Measurements from ENCODE around the gene COPZ2. TPM values are rescaled to one million over a fixed set of nuclear protein-coding genes. Genes with fewer than 3 reads are reported as not detected.

COPZ2 gene
- total RNA-seq, 6 experiments from 2014 or later = 209 to 260 (median 211) TPM

GRCh38 chr17:47999582-47999981 lies 38.0 kb downstream of the COPZ2 start:
- Mint-ChIP-seq H3K36me3 (ENCODE audit: low read depth) (no peaks in the 10 kb centered on the region), H3K4me3 (no peak overlapping the region), H3K27me3 (ENCODE audit: insufficient read depth) (peaks cover under 1% of the 10 kb centered on the region; the same call in 1 of the 2 replicates), H3K4me1 (ENCODE audit: low read depth) (peaks cover 42% of the 10 kb centered on the region), H3K9me3 (no peaks in the 10 kb centered on the region), H3K27ac (peak overlapping the region; percentile 83)
- peak; percentile 43 for DNase-seq
- TF ChIP-seq CTCF (IDR thresholded peaks at IDR 0.05) = no peak; the same call in 1 of the 2 replicates

- DNase-seq = no peak
- Mint-ChIP-seq H3K4me3 (no peak overlapping the region), H3K27me3 (ENCODE audit: insufficient read depth) (peaks cover 3% of the 10 kb centered on the region; the same call in 1 of the 2 replicates), H3K27ac (no peak overlapping the region), H3K9me3 (no peaks in the 10 kb centered on the region), H3K4me1 (ENCODE audit: low read depth) (peaks cover 29% of the 10 kb centered on the region), H3K36me3 (ENCODE audit: low read depth) (no peaks in the 10 kb centered on the region)
- TF ChIP-seq CTCF (IDR thresholded peaks at IDR 0.05) = no peak
Observed at GRCh38 chr17:47998044-47998443, 39.6 kb downstream of the COPZ2 start.

GRCh38 chr17:47997586-47997985 lies 40.0 kb downstream of the COPZ2 start:
- peaks cover 24% of the 10 kb centered on the region for H3K4me1 Mint-ChIP-seq (ENCODE audit: low read depth)
- no peaks in the 10 kb centered on the region for H3K9me3 Mint-ChIP-seq
- H3K27ac Mint-ChIP-seq = no peak overlapping the region
- no peak for TF ChIP-seq CTCF (IDR thresholded peaks at IDR 0.05)
- no peak for DNase-seq
- H3K36me3 Mint-ChIP-seq (ENCODE audit: low read depth) = no peaks in the 10 kb centered on the region
- peaks cover 3% of the 10 kb centered on the region; the same call in 1 of the 2 replicates for H3K27me3 Mint-ChIP-seq (ENCODE audit: insufficient read depth)
- H3K4me3 Mint-ChIP-seq = no peak overlapping the region

GRCh38 chr17:47996201-47996600 lies 41.4 kb downstream of the COPZ2 start:
- peaks cover 13% of the 10 kb centered on the region for H3K4me1 Mint-ChIP-seq (ENCODE audit: low read depth)
- no peak for DNase-seq
- H3K27ac Mint-ChIP-seq = no peak overlapping the region
- no peak overlapping the region for H3K4me3 Mint-ChIP-seq
- no peaks in the 10 kb centered on the region for H3K36me3 Mint-ChIP-seq (ENCODE audit: low read depth)
- H3K9me3 Mint-ChIP-seq = no peaks in the 10 kb centered on the region
- no peak for TF ChIP-seq CTCF (IDR thresholded peaks at IDR 0.05)
- H3K27me3 Mint-ChIP-seq (ENCODE audit: insufficient read depth) = peaks cover 3% of the 10 kb centered on the region; the same call in 1 of the 2 replicates

GRCh38 chr17:47995241-47995935 lies 42.2 kb downstream of the COPZ2 start:
- no peak for DNase-seq
- no peaks in the 10 kb centered on the region for H3K9me3 Mint-ChIP-seq

More at GRCh38 chr17:47995241-47995935, 42.2 kb downstream of the COPZ2 start:
- no peak for TF ChIP-seq CTCF (IDR thresholded peaks at IDR 0.05)
- Mint-ChIP-seq H3K36me3 (ENCODE audit: low read depth) (no peaks in the 10 kb centered on the region), H3K27me3 (ENCODE audit: insufficient read depth) (peaks cover 3% of the 10 kb centered on the region; the same call in 1 of the 2 replicates), H3K27ac (no peak overlapping the region), H3K4me1 (ENCODE audit: low read depth) (peaks cover 11% of the 10 kb centered on the region), H3K4me3 (no peak overlapping the region)

Data from HFFc6 (cell line).